Activated CD4-positive, alpha-beta T cell treated with anti-CD3 and anti-CD28 coated beads, Interleukin-2, amount 10 ng/mL, durations not matched to agents 7 days and 5 days (primary cell): ENCODE results near the gene SATB2. TPM values are rescaled to one million over a fixed set of nuclear protein-coding genes. Genes with fewer than 3 reads are reported as not detected.

Source experiments
- CTCF ChIA-PET: fragments of 350-600 bp; sonication (Branson Sonifier 250); formaldehyde crosslinking; loops from one replicate; lab custom pipeline; 2021; ENCODE audit warnings: antibody characterized with exemption; lab: Charles Lee
- POLR2A ChIA-PET: fragments of 350-600 bp; sonication (Branson Sonifier 250); formaldehyde crosslinking; loops from one replicate; lab custom pipeline; 2021; ENCODE audit warnings: antibody characterized with exemption; lab: Charles Lee
- DNase-seq: peaks from one replicate; pipeline ENCODE4 v3.0.0-alpha.2; 2020
- H3K27ac Mint-ChIP-seq: one replicate; pipeline ENCODE4 v1.8.0; 2021; ENCODE audit warnings: mild to moderate bottlenecking, moderate library complexity, mixed read lengths
- H3K27me3 Mint-ChIP-seq: one replicate; pipeline ENCODE4 v1.8.0; 2021; ENCODE audit warnings: mixed read lengths
- H3K36me3 Mint-ChIP-seq: one replicate; pipeline ENCODE4 v1.8.0; 2021; ENCODE audit warnings: low read depth, mixed read lengths
- H3K4me1 Mint-ChIP-seq: one replicate; pipeline ENCODE4 v1.8.0; 2021; ENCODE audit warnings: mixed read lengths
- H3K4me3 Mint-ChIP-seq: one replicate; pipeline ENCODE4 v1.8.0; 2021; ENCODE audit warnings: mild to moderate bottlenecking, moderate library complexity, mixed read lengths
- H3K9me3 Mint-ChIP-seq: one replicate; pipeline ENCODE4 v1.8.0; 2021; ENCODE audit warnings: mixed read lengths
- total RNA-seq, 2 experiments: library from RNA; stranded (reverse); gene quantifications; one replicate each; pipeline ENCODE4 v1.2.3, GENCODE V29; 2021

The SATB2 gene
- total RNA-seq, 2 experiments from 2014 or later = 0.02 to 0.07 TPM

DNA sequence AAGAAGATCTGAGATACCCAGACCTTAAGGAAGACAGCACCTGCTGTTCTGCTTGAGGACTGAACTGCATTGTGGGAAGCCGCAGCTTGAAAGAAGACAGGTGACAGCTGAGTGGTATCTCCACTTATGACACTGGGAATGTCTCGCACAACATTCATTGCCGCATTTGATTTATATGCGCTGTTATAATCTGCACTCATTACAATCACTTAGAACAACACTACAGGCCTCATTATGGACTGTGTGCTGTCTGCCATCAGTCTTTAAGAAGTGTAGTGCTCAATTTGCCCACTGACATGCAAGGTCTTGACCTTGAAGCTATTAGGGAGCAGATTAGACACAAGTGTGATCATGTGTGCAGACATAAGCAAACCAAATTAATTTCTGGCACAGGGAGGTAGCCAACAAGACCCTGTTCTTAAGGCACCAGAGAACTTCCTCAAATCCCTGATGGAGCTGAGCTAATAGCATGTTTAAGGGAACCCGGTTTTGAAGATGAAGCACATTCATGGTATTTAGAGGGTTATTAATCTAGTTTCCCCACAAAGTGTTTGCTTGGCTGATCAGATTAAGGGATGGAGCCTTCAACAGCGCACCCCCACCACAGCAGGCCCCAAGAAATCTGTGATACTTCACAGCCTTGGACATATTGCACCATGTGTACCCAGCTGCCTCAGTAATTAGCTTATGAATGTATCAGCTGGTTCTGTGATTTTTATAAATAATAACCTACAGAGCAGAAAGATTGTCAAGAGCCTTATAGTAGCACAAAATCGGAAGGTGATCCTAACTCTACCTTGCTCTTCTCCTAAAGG, 146.8 kb downstream of the SATB2 start:
- no peak overlapping the region for H3K27ac Mint-ChIP-seq
- H3K4me3 Mint-ChIP-seq = no peak overlapping the region
- POLR2A ChIA-PET = no interaction called here
- no peaks in the 10 kb centered on the region for H3K36me3 Mint-ChIP-seq
- no peak for DNase-seq
- H3K27me3 Mint-ChIP-seq = no peaks in the 10 kb centered on the region
- H3K9me3 Mint-ChIP-seq = no peaks in the 10 kb centered on the region
- CTCF ChIA-PET = no interaction called here
- H3K4me1 Mint-ChIP-seq = no peaks in the 10 kb centered on the region

DNA sequence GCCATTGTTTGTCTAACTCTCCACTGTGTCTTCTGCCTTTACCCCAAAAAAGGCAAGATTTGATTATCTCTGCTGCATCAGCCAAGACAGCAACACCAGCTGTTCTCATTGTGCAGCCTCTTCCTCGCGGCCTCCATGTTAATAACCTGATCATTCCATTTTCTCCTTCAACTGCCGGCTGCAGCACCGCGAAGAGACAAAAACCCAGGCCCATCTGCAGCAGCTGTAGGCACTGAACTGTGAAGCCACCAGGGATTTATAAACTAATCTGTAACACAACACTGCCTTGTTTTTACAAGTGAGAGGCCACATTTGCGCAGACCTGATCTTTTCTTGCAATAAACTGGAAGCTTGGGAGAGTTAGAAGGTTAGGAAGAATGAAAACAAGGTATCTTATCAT, 147.8 kb downstream of the SATB2 start:
- ChIA-PET POLR2A (no interaction called here), CTCF (interaction anchor here (0.5 kb wide), 1 partner anchor 1093 kb away, joined by 3 read pairs; no protein-coding TSS in a partner anchor)
- no peaks in the 10 kb centered on the region for H3K9me3 Mint-ChIP-seq
- no peaks in the 10 kb centered on the region for H3K27me3 Mint-ChIP-seq
- H3K4me1 Mint-ChIP-seq = no peaks in the 10 kb centered on the region
- no peak overlapping the region for H3K4me3 Mint-ChIP-seq
- no peak for DNase-seq
- no peaks in the 10 kb centered on the region for H3K36me3 Mint-ChIP-seq
- H3K27ac Mint-ChIP-seq = no peak overlapping the region

DNA sequence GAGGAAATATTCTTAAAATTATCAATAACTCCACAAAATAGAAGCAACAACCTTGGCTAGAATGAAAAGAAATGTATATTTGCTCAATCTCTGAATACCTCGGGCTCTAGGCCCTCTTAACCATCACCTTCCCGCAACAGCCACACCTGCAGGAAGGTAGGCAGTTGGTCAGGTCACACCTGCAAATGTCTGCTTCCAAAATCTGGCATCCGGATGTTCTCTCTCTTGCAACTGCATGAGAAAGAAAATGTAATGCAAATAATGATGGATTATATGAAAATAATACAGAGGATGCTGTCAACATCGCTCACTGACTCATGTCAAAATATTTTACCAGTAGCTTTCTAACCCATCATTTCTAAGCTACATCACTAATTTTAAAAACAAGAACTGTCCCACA, 148.3 kb downstream of the SATB2 start:
- ChIA-PET CTCF (interaction anchor here (0.5 kb wide), 1 partner anchor 1093 kb away, joined by 3 read pairs; no protein-coding TSS in a partner anchor), POLR2A (no interaction called here)
- Mint-ChIP-seq H3K4me1 (no peaks in the 10 kb centered on the region), H3K4me3 (no peak overlapping the region), H3K27me3 (no peaks in the 10 kb centered on the region), H3K27ac (no peak overlapping the region), H3K36me3 (no peaks in the 10 kb centered on the region), H3K9me3 (no peaks in the 10 kb centered on the region)
- DNase-seq = no peak

DNA sequence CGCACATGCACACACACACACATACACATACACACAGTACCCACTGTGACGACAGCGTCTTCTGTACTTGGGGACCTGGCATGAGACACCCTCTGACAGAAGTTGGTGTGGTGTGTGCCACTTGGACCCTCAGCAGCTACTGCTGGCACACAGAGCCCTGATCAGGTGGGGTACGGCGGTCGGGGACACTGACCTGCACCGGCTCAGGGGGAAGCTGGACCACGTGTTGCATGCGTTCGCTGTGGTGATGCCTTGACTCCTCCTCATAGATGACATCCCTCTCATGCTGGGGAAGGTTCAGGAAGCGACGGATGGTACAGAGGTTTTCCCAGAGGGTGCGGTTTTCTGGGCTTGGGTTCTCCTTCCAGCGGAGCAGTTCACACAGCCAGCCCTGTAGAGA, 149.2 kb downstream of the SATB2 start:
- POLR2A ChIA-PET = no interaction called here
- Mint-ChIP-seq H3K27me3 (no peaks in the 10 kb centered on the region), H3K4me3 (no peak overlapping the region), H3K4me1 (no peaks in the 10 kb centered on the region), H3K9me3 (no peaks in the 10 kb centered on the region), H3K36me3 (no peaks in the 10 kb centered on the region), H3K27ac (no peak overlapping the region)
- CTCF ChIA-PET = no interaction called here
- no peak for DNase-seq

DNA sequence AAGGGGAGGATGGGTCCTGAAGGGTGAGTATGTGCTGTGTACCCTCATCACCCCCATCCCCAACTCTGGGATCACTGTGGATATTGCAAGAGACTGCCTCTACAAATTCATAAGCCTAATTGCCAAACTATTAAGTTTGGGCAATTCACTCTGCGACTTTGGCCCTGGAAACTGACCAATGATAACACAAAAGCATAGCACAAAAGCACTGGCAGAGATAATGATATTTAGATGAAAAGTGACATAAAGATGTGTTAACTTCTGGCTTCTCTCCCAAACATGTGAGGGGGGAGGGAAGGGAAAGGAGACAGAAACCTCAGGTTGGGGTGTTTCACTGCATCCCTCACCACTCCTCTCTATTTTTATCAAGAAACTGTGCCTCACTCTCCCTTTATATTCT, 150.3 kb downstream of the SATB2 start:
- no peak overlapping the region for H3K4me3 Mint-ChIP-seq

DNA sequence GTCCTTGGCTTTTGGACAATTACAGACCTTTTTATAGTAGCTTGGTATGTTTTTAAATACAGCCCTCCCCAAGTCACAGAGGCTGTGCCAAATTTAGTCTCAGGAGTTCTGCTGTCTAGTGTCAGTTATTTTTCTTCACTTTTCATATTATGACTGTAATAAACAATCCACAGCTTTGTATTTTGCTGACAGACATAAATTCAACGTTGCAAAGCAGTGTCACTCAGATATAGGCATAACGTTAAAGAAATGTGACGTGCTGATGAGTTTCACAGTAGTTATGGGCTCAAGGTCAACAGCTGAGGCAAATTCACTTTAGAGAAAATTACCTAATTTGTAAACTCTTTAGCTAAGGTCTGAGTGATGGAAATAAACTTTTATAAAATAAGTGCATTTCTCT, 151.6 kb downstream of the SATB2 start:
- POLR2A ChIA-PET = no interaction called here
- Mint-ChIP-seq H3K9me3 (no peaks in the 10 kb centered on the region), H3K4me3 (no peak overlapping the region), H3K36me3 (no peaks in the 10 kb centered on the region), H3K27me3 (no peaks in the 10 kb centered on the region), H3K4me1 (no peaks in the 10 kb centered on the region), H3K27ac (no peak overlapping the region)
- CTCF ChIA-PET = no interaction called here
- DNase-seq = no peak

More for the DNA sequence above, 150.3 kb downstream of the SATB2 start:
- ChIA-PET POLR2A (no interaction called here), CTCF (no interaction called here)
- Mint-ChIP-seq H3K36me3 (no peaks in the 10 kb centered on the region), H3K27me3 (no peaks in the 10 kb centered on the region), H3K9me3 (no peaks in the 10 kb centered on the region), H3K27ac (no peak overlapping the region), H3K4me1 (no peaks in the 10 kb centered on the region)
- no peak for DNase-seq

DNA sequence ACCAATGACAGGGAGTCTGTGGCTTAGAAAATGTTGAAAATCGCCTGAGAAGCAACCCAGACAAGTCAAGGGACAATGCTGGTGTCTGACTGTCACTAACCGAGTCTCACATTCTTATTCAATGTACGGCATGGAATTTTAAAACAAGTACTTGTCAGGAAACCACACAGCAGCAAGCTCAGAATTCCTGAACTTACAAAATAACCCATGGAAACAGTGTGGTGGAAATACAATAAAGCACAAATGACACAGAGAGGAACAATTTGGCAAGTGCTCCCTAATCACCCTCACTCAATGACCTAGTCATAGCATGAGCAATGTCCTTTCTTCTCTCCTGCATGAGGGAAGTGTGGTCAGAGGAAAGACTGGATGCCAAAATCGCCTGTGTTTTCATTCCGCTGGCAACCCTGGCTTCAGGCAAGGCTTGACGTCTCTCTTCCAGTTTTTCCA, 154.0 kb downstream of the SATB2 start:
- Mint-ChIP-seq H3K9me3 (no peaks in the 10 kb centered on the region), H3K4me3 (no peak overlapping the region), H3K4me1 (no peaks in the 10 kb centered on the region), H3K27me3 (peaks cover 2% of the 10 kb centered on the region), H3K36me3 (no peaks in the 10 kb centered on the region), H3K27ac (no peak overlapping the region)
- DNase-seq = no peak
- POLR2A ChIA-PET = no interaction called here
- CTCF ChIA-PET = no interaction called here

DNA sequence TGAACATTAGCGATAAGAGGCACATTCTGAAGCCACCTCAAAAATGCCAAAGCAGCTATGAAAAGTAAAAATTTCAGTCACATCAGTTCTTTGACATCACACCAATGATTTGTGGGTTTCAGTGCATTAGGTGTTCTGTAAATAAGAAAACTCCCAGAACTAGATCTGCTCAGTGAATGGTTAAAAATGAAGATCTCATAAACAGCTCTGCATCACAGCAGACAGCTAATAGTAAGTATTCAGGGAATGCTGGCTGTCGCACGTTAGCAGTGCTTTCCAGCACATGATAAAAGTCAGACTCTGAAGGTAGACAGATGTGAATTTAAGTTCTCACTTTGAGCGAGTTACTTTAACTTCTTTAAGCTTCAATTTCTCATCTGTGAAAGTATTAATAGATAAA, 154.9 kb downstream of the SATB2 start:
- DNase-seq = no peak
- Mint-ChIP-seq H3K36me3 (no peaks in the 10 kb centered on the region), H3K27ac (no peak overlapping the region), H3K4me3 (no peak overlapping the region), H3K9me3 (no peaks in the 10 kb centered on the region), H3K27me3 (peaks cover 2% of the 10 kb centered on the region), H3K4me1 (no peaks in the 10 kb centered on the region)
- ChIA-PET CTCF (no interaction called here), POLR2A (no interaction called here)

DNA sequence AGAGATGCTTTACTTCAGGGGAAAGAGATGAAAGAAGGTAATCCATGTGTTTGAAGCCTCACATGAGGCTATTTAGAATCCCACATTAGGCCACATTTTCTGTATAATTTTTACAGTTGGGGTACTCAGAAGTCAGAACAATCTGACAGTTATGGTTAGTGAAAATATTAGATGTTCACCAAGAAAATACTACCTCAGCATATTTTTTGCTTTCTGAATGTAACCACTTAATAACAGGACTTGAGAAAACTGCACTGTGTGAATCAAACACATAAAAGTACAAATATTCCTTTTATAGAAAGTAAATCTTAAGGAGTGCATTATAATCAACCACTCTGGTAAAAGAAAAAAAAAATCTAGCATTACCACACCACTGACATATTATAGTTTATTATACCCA, 169.3 kb downstream of the SATB2 start:
- Mint-ChIP-seq H3K4me1 (no peaks in the 10 kb centered on the region), H3K36me3 (no peaks in the 10 kb centered on the region), H3K9me3 (no peaks in the 10 kb centered on the region), H3K27me3 (no peaks in the 10 kb centered on the region), H3K4me3 (no peak overlapping the region), H3K27ac (no peak overlapping the region)
- CTCF ChIA-PET = no interaction called here
- POLR2A ChIA-PET = no interaction called here
- no peak for DNase-seq

DNA sequence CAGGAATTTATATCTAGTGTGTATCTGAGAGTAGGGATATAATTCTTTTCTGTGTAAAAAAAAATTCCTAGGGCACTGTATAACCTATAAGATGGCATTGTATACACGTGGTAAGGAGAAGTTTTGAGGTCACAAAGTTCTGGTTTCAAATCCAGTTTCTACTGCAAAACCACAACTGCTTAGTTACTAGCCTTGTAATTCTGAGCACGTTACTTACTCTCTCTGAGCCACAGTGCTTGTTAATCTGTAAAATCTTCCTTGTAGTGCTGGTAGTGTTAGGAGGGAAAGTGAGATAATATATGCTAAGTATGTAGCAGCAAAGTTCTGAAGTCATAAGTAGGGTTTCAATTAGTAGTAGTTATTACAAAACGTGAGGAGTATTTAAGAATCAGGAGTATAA, 175.4 kb downstream of the SATB2 start:
- POLR2A ChIA-PET = no interaction called here
- no peak for DNase-seq
- H3K9me3 Mint-ChIP-seq = no peaks in the 10 kb centered on the region
- no peaks in the 10 kb centered on the region for H3K27me3 Mint-ChIP-seq
- no peaks in the 10 kb centered on the region for H3K36me3 Mint-ChIP-seq
- H3K4me3 Mint-ChIP-seq = no peak overlapping the region
- CTCF ChIA-PET = no interaction called here
- H3K27ac Mint-ChIP-seq = no peak overlapping the region
- H3K4me1 Mint-ChIP-seq = no peaks in the 10 kb centered on the region

DNA sequence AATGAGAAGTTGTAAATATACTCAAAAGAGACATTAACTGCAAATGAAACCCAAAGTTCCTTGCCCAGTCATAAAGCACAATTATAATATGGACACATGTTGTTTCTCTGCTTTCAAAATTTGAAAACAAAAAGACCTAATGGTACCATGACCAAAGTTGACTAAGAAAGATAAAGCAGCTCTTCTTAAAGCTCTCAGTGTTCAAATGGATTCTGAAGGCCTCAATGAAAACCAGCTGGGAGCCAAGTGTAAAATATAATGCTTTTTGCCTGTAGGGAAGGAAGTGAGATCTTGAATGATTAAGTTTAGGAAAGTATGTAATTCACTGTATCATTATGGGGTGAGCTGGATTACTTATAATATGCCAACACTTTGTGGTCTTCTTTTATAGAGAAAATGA, 178.6 kb downstream of the SATB2 start:
- no peak for DNase-seq
- Mint-ChIP-seq H3K27me3 (no peaks in the 10 kb centered on the region), H3K27ac (no peak overlapping the region), H3K36me3 (no peaks in the 10 kb centered on the region), H3K9me3 (no peaks in the 10 kb centered on the region), H3K4me3 (no peak overlapping the region), H3K4me1 (no peaks in the 10 kb centered on the region)
- POLR2A ChIA-PET = no interaction called here
- CTCF ChIA-PET = no interaction called here

DNA sequence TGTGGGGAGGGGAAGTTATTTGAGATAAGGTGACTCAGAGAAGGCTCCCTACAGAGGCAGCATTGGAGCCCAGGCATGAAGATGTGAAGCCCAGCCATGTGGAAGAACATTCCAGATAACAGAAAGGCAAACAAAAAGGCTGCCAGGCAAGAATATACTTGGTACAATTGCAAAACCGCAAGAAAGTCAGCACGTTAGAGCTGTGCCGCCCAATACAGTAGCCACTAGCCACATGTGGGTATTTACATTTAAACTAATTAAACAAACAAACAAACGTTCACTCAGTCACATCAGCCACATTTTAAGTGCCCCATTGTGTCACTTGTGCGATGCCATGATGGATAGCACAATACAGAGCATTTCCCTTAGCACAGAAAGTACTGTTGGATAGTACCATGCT, 179.6 kb downstream of the SATB2 start:
- ChIA-PET CTCF (no interaction called here), POLR2A (no interaction called here)
- DNase-seq = no peak
- H3K36me3 Mint-ChIP-seq = no peaks in the 10 kb centered on the region
- no peak overlapping the region for H3K4me3 Mint-ChIP-seq
- no peak overlapping the region for H3K27ac Mint-ChIP-seq
- H3K9me3 Mint-ChIP-seq = no peaks in the 10 kb centered on the region
- H3K27me3 Mint-ChIP-seq = no peaks in the 10 kb centered on the region
- H3K4me1 Mint-ChIP-seq = no peaks in the 10 kb centered on the region

DNA sequence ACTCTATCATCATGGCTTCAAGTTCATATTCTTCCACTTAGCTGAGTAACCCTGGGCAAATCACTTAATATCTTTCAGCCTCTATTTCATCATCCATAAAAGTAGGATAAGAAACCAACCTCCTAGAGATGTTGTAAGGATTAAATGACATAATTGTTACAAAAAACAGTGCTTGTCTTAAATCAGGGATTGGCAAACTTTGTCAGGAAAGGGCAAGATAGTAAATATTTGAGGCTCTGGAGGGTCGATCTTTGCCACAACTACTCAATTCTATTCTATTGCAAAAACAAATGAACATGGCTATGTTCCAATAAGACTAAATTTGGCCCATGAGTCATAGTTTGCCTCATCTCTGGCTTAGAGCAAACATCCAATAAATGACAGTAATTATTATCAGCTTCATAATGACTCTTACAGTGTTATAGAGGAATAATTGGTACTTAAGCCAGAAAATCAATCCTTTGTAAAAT, 184.7 kb downstream of the SATB2 start:
- Mint-ChIP-seq H3K36me3 (no peaks in the 10 kb centered on the region), H3K4me1 (no peaks in the 10 kb centered on the region), H3K27me3 (no peaks in the 10 kb centered on the region), H3K27ac (no peak overlapping the region), H3K9me3 (no peaks in the 10 kb centered on the region), H3K4me3 (no peak overlapping the region)
- DNase-seq = no peak
- CTCF ChIA-PET = no interaction called here
- POLR2A ChIA-PET = no interaction called here

DNA sequence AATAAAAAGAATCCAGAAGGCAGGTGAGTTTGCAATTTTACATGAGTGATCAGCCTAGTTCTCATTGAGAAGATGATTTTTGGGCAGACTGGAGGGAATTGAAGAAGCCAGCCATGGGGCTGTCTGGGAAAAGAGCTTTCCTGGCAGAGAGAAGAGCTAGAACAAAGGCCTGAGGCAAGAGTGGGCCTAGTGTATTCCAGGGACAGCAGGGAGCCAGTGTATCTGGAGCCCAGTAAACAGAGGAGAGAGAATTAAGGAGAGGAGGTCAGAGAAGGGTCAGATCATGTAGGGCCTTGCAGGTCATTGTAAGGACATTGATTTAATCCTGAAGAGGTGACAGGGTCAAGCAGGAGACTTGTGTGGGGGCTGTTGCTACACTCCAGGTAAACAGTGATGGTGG, 195.8 kb downstream of the SATB2 start:
- ChIA-PET CTCF (no interaction called here), POLR2A (no interaction called here)
- Mint-ChIP-seq H3K27me3 (no peaks in the 10 kb centered on the region), H3K4me3 (no peak overlapping the region), H3K9me3 (peaks cover 23% of the 10 kb centered on the region), H3K27ac (no peak overlapping the region), H3K36me3 (no peaks in the 10 kb centered on the region), H3K4me1 (no peaks in the 10 kb centered on the region)
- no peak for DNase-seq
